ENCODE results near the gene TIMM8B. TPM values are rescaled to one million over a fixed set of nuclear protein-coding genes. Genes with fewer than 3 reads are reported as not detected.
"Not testable (repeated sequence)": the region's sequence is repeated elsewhere in the genome, so short reads cannot be mapped to it uniquely, and the experiment has no call there.

TIMM8B gene
- total and polyA plus RNA-seq, 4 donors, result 73.3 to 122 (median 77.4) TPM

- Histone ChIP-seq H3K9me3 (ENCODE audit: control insufficient read depth, insufficient read depth, low read length) (no peaks in the 10 kb centered on the region), H3K27me3 (ENCODE audit: control insufficient read depth, insufficient read depth, low read length) (no peaks in the 10 kb centered on the region), H3K4me3 (ENCODE audit: low read depth, low read length) (no peak overlapping the region), H3K36me3 (ENCODE audit: control insufficient read depth, insufficient read depth, low read length) (peaks cover 20% of the 10 kb centered on the region), H3K4me1 (ENCODE audit: control insufficient read depth, insufficient read depth, low read length) (no peaks in the 10 kb centered on the region), H3K27ac (ENCODE audit: low read depth, low read length) (no peak overlapping the region)
- no peak for DNase-seq (ENCODE audit: low read depth in 4 of 6, low spot score in 6 of 6)
- no CpG with 5 or more reads among the region's 3 CpGs for WGBS (ENCODE audit: insufficient coverage)
Measured at GRCh38 chr11:112050721-112051120, 35.8 kb downstream of the TIMM8B start.

GRCh38 chr11:112049777-112050176, 36.8 kb downstream of the TIMM8B start:
- peaks cover 24% of the 10 kb centered on the region for H3K36me3 ChIP-seq (ENCODE audit: control insufficient read depth, insufficient read depth, low read length)
- WGBS (ENCODE audit: insufficient coverage), result 0% methylated on average over 1 of the region's 2 CpGs
- no peak overlapping the region for H3K4me3 ChIP-seq (ENCODE audit: low read depth, low read length)
- H3K4me1 ChIP-seq (ENCODE audit: control insufficient read depth, insufficient read depth, low read length), result no peaks in the 10 kb centered on the region
- H3K9me3 ChIP-seq (ENCODE audit: control insufficient read depth, insufficient read depth, low read length), result no peaks in the 10 kb centered on the region
- no peak overlapping the region for H3K27ac ChIP-seq (ENCODE audit: low read depth, low read length)
- DNase-seq (ENCODE audit: low read depth in 4 of 6, low spot score in 6 of 6), result no peak
- no peaks in the 10 kb centered on the region for H3K27me3 ChIP-seq (ENCODE audit: control insufficient read depth, insufficient read depth, low read length)

- H3K9me3 ChIP-seq (ENCODE audit: control insufficient read depth, insufficient read depth, low read length); H3K27me3 ChIP-seq (ENCODE audit: control insufficient read depth, insufficient read depth, low read length); H3K4me1 ChIP-seq (ENCODE audit: control insufficient read depth, insufficient read depth, low read length); H3K4me3 ChIP-seq (ENCODE audit: low read depth, low read length); H3K27ac ChIP-seq (ENCODE audit: low read depth, low read length); DNase-seq (ENCODE audit: low read depth in 4 of 6, low spot score in 6 of 6): not testable (repeated sequence)
- WGBS (ENCODE audit: insufficient coverage), result 100% methylated on average over 1 of the region's 3 CpGs
- H3K36me3 ChIP-seq (ENCODE audit: control insufficient read depth, insufficient read depth, low read length), result peaks cover 21% of the 10 kb centered on the region
Measured at GRCh38 chr11:112048256-112048655, 38.3 kb downstream of the TIMM8B start.

- not testable (repeated sequence) for H3K27me3 ChIP-seq (ENCODE audit: control insufficient read depth, insufficient read depth, low read length); H3K27ac ChIP-seq (ENCODE audit: low read depth, low read length); H3K4me1 ChIP-seq (ENCODE audit: control insufficient read depth, insufficient read depth, low read length); H3K9me3 ChIP-seq (ENCODE audit: control insufficient read depth, insufficient read depth, low read length); DNase-seq (ENCODE audit: low read depth in 4 of 6, low spot score in 6 of 6); H3K4me3 ChIP-seq (ENCODE audit: low read depth, low read length)
- WGBS (ENCODE audit: insufficient coverage), result no CpG with 5 or more reads among the region's 2 CpGs
- peaks cover 18% of the 10 kb centered on the region for H3K36me3 ChIP-seq (ENCODE audit: control insufficient read depth, insufficient read depth, low read length)
Measured at GRCh38 chr11:112046647-112047046, 39.9 kb downstream of the TIMM8B start.

GRCh38 chr11:112044961-112045360, 41.6 kb downstream of the TIMM8B start:
- no peaks in the 10 kb centered on the region for H3K27me3 ChIP-seq (ENCODE audit: control insufficient read depth, insufficient read depth, low read length)
- no peak for DNase-seq (ENCODE audit: low read depth in 4 of 6, low spot score in 6 of 6)
- 100% methylated on average over 2 of the region's 4 CpGs for whole genome bisulfite sequencing (ENCODE audit: insufficient coverage)
- peaks cover 22% of the 10 kb centered on the region for H3K36me3 ChIP-seq (ENCODE audit: control insufficient read depth, insufficient read depth, low read length)
- no peak overlapping the region for H3K27ac ChIP-seq (ENCODE audit: low read depth, low read length)
- no peaks in the 10 kb centered on the region for H3K4me1 ChIP-seq (ENCODE audit: control insufficient read depth, insufficient read depth, low read length)
- no peak overlapping the region for H3K4me3 ChIP-seq (ENCODE audit: low read depth, low read length)
- no peaks in the 10 kb centered on the region for H3K9me3 ChIP-seq (ENCODE audit: control insufficient read depth, insufficient read depth, low read length)

- Histone ChIP-seq H3K4me1 (ENCODE audit: control insufficient read depth, insufficient read depth, low read length) (no peaks in the 10 kb centered on the region), H3K27me3 (ENCODE audit: control insufficient read depth, insufficient read depth, low read length) (no peaks in the 10 kb centered on the region), H3K27ac (ENCODE audit: low read depth, low read length) (no peak overlapping the region), H3K36me3 (ENCODE audit: control insufficient read depth, insufficient read depth, low read length) (peaks cover 26% of the 10 kb centered on the region), H3K4me3 (ENCODE audit: low read depth, low read length) (no peak overlapping the region), H3K9me3 (ENCODE audit: control insufficient read depth, insufficient read depth, low read length) (no peaks in the 10 kb centered on the region)
- no peak for DNase-seq (ENCODE audit: low read depth in 4 of 6, low spot score in 6 of 6)
- WGBS (ENCODE audit: insufficient coverage), result no CpG with 5 or more reads among the region's 2 CpGs
Measured at GRCh38 chr11:112042961-112043304, 43.6 kb downstream of the TIMM8B start.

GRCh38 chr11:112042161-112042960, 44.2 kb downstream of the TIMM8B start:
- H3K4me3 ChIP-seq (ENCODE audit: low read depth, low read length), result no peak overlapping the region
- H3K4me1 ChIP-seq (ENCODE audit: control insufficient read depth, insufficient read depth, low read length), result no peaks in the 10 kb centered on the region
- H3K36me3 ChIP-seq (ENCODE audit: control insufficient read depth, insufficient read depth, low read length), result peaks cover 31% of the 10 kb centered on the region
- no CpG with 5 or more reads among the region's 6 CpGs for WGBS (ENCODE audit: insufficient coverage)
- DNase-seq (ENCODE audit: low read depth in 4 of 6, low spot score in 6 of 6), result no peak
- H3K9me3 ChIP-seq (ENCODE audit: control insufficient read depth, insufficient read depth, low read length), result no peaks in the 10 kb centered on the region
- H3K27ac ChIP-seq (ENCODE audit: low read depth, low read length), result no peak overlapping the region
- no peaks in the 10 kb centered on the region for H3K27me3 ChIP-seq (ENCODE audit: control insufficient read depth, insufficient read depth, low read length)

GRCh38 chr11:112037527-112037926, 49.0 kb downstream of the TIMM8B start:
- Histone ChIP-seq H3K9me3 (ENCODE audit: control insufficient read depth, insufficient read depth, low read length) (no peaks in the 10 kb centered on the region), H3K4me3 (ENCODE audit: low read depth, low read length) (no peak overlapping the region), H3K27ac (ENCODE audit: low read depth, low read length) (no peak overlapping the region), H3K36me3 (ENCODE audit: control insufficient read depth, insufficient read depth, low read length) (peaks cover 40% of the 10 kb centered on the region), H3K4me1 (ENCODE audit: control insufficient read depth, insufficient read depth, low read length) (no peaks in the 10 kb centered on the region), H3K27me3 (ENCODE audit: control insufficient read depth, insufficient read depth, low read length) (no peaks in the 10 kb centered on the region)
- no peak for DNase-seq (ENCODE audit: low read depth in 4 of 6, low spot score in 6 of 6)

All from spinal cord (tissue), 10 donors.